ENCODE data around the gene KIF27.
A peak's percentile ranks its signal among the peaks of the same experiment; 100 is the strongest.

KIF27 gene

DNA sequence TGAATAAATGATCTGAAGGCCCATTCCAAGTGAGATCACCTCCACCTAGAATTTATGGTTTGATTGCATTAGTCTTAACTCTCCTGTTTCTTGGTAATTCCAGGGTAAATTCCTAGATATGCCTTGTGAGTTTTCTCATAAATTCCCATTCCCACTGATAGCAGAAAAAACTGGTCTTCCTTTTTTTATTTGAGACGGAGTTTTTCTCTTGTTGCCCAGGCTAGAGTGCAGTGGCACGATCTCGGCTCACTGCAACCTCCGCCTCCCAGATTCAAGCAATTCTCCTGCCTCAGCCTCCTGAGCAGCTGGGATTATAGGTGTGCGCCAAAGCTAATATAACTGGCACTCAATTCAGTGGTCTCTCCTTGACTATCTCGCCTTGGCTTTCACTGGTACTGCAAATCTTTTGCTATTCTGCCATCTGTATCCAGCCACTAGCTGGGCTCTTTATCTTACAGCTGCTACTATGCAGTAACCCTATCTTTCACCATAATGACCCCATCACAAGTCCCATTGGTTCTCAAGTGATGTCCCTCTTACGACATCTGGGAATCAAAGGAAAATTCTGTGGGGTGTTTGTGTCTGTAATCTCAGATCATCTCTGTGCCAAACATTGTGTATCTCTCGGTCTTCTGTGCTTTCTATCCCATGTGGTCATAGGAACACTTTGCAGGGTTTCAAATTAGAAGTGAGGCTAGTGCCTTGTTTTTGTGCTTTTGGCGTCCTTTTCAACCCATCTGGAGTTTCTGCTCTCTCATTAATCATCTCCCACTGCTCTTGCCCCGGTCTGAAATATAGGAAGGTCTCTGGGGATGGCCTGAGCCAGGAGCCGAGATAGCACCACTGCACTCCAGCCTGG, 44.3 kb upstream of the KIF27 start:
- in situ Hi-C loops (cut with HindIII; ENCODE audit: low sequenced_read_pairs) = no loop called here
- TF ChIP-seq, protein P1, sequence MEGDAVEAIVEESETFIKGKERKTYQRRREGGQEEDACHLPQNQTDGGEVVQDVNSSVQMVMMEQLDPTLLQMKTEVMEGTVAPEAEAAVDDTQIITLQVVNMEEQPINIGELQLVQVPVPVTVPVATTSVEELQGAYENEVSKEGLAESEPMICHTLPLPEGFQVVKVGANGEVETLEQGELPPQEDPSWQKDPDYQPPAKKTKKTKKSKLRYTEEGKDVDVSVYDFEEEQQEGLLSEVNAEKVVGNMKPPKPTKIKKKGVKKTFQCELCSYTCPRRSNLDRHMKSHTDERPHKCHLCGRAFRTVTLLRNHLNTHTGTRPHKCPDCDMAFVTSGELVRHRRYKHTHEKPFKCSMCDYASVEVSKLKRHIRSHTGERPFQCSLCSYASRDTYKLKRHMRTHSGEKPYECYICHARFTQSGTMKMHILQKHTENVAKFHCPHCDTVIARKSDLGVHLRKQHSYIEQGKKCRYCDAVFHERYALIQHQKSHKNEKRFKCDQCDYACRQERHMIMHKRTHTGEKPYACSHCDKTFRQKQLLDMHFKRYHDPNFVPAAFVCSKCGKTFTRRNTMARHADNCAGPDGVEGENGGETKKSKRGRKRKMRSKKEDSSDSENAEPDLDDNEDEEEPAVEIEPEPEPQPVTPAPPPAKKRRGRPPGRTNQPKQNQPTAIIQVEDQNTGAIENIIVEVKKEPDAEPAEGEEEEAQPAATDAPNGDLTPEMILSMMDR (IDR thresholded peaks at IDR 0.05; ENCODE audit: low read depth, low read length, missing control alignments) = no peak
- DNase-seq (ENCODE audit: low read depth) = no peak
- no peak overlapping the region for H3K4me3 ChIP-seq (ENCODE audit: low read depth, low read length)

DNA sequence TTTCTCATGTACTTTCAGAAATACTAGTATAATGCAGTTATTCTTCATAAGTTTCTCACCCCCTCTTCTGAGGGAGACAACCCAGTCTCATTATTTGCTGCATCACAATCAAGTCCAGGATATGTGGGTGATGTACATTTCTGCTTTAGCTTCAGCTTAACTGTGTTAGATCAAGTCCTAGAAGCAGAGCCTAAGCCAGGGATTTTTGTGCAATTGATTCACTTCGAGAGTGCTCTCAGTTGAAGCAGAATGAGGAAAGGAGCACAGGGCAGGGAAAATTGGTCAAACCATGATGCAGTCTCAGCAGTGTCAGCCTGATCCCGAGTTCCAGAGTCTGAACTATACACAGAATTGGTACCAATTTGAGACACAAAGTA, 43.7 kb upstream of the KIF27 start:
- DNase-seq (ENCODE audit: low read depth) = no peak
- in situ Hi-C loops (cut with HindIII; ENCODE audit: low sequenced_read_pairs) = no loop called here
- no peak overlapping the region for H3K4me3 ChIP-seq (ENCODE audit: low read depth, low read length)
- TF ChIP-seq, protein P1 (IDR thresholded peaks at IDR 0.05; ENCODE audit: low read depth, low read length, missing control alignments) = no peak

DNA sequence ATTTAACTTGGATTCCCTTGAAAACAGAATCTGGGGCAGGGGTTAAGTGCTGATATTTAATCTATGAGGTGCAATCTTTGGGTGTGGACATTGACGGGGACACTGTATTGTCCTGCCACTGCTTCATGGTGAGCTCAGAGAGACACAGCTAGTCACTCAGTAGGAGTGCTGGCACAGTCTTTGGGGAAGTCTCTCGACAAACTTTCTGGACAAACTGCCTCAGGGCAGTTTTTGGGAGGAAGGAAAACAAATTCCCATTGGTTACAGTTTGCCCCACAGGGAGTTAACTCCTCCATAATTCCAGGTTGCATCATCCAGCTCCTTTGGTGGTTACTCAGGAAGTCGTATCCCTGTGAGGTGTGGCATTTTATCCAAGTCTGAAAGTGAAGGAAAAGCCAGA, 40.9 kb upstream of the KIF27 start:
- in situ Hi-C loops (cut with HindIII; ENCODE audit: low sequenced_read_pairs) = no loop called here
- TF ChIP-seq, protein P1 (IDR thresholded peaks at IDR 0.05; ENCODE audit: low read depth, low read length, missing control alignments) = no peak
- DNase-seq (ENCODE audit: low read depth) = no peak
- no peak overlapping the region for H3K4me3 ChIP-seq (ENCODE audit: low read depth, low read length)

DNA sequence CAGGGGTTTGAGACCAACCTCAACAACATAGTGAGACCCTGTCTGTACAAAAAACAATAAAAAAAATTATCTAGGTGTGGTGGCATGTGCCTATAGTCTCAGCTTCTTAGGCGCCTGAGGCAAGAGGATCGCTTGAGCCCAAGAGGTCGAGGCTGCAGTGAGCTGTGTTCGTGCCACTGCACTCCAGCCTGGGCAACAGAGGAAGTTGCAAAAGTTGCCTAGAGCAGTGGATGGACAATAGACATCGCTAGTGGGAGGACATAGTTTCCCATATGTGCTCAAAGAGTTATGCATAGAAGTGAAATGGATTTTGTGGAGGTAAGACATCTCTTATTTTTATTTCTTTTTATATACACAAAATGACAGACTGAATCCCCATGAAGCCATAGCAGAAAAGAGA, 39.8 kb upstream of the KIF27 start:
- in situ Hi-C loops (cut with HindIII; ENCODE audit: low sequenced_read_pairs) = no loop called here
- DNase-seq (ENCODE audit: low read depth) = no peak
- H3K4me3 ChIP-seq (ENCODE audit: low read depth, low read length) = no peak overlapping the region
- TF ChIP-seq, protein P1 (IDR thresholded peaks at IDR 0.05; ENCODE audit: low read depth, low read length, missing control alignments) = no peak

DNA sequence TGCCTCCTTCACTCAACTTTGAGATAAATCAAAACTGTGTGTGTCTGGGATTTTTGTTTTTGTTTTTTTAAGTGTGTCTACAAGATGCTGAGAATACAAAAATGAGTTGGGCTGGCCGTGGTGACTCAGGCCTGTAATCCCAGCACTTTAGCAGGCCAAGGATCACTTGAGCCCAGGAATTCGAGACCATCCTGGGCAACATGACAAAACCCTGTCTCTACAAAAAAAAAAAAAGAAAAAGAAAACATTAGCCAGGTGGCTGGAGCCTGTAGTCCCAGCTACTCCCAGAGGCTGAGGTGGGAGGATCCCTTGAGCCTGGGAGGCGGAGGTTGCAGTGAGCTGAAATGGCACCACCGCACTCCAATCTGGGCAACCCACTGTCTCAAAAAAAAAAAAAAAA, 37.8 kb upstream of the KIF27 start:
- DNase-seq (ENCODE audit: low read depth) = peak; percentile 84
- in situ Hi-C loops (cut with HindIII; ENCODE audit: low sequenced_read_pairs) = no loop called here
- TF ChIP-seq, protein P1 (IDR thresholded peaks at IDR 0.05; ENCODE audit: low read depth, low read length, missing control alignments) = no peak
- no peak overlapping the region for H3K4me3 ChIP-seq (ENCODE audit: low read depth, low read length)

DNA sequence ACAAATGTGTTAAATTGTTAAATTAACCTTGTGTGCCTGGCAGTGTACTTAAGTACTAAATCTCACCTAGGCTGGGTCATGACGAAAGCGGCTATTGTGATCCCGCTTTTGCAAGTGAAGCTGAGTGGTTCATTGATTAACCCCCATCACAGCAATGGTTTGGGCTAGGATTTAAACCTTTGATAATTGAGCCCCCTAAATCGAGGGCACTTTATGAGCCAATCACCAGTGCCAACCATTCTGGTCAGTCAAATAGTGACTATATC, 35.9 kb upstream of the KIF27 start:
- TF ChIP-seq, protein P1 (IDR thresholded peaks at IDR 0.05; ENCODE audit: low read depth, low read length, missing control alignments) = no peak
- H3K4me3 ChIP-seq (ENCODE audit: low read depth, low read length) = peak overlapping the region; percentile 49
- in situ Hi-C loops (cut with HindIII; ENCODE audit: low sequenced_read_pairs) = no loop called here
- no peak for DNase-seq (ENCODE audit: low read depth)
